ENCODE measurements around the gene CDK16. TPM values are rescaled to one million over a fixed set of nuclear protein-coding genes. Genes with fewer than 3 reads are reported as not detected.
"Not testable (repeated sequence)": the region's sequence is repeated elsewhere in the genome, so short reads cannot be mapped to it uniquely, and the experiment has no call there.

CDK16 gene
- total and polyA plus RNA-seq, 2 donors (not counting 1 experiment from before 2014, with no cell fraction given), result 57.6 to 104 TPM

- H3K79me2 ChIP-seq (ENCODE audit: control insufficient read depth, insufficient read depth, low read length), result no peaks in the 10 kb centered on the region
- H3K27me3 ChIP-seq (ENCODE audit: control insufficient read depth, insufficient read depth, low read length), result no peaks in the 10 kb centered on the region
- peaks cover 2% of the 10 kb centered on the region for H3K36me3 ChIP-seq (ENCODE audit: control insufficient read depth, insufficient read depth, low read length)
- TF ChIP-seq, protein P1, sequence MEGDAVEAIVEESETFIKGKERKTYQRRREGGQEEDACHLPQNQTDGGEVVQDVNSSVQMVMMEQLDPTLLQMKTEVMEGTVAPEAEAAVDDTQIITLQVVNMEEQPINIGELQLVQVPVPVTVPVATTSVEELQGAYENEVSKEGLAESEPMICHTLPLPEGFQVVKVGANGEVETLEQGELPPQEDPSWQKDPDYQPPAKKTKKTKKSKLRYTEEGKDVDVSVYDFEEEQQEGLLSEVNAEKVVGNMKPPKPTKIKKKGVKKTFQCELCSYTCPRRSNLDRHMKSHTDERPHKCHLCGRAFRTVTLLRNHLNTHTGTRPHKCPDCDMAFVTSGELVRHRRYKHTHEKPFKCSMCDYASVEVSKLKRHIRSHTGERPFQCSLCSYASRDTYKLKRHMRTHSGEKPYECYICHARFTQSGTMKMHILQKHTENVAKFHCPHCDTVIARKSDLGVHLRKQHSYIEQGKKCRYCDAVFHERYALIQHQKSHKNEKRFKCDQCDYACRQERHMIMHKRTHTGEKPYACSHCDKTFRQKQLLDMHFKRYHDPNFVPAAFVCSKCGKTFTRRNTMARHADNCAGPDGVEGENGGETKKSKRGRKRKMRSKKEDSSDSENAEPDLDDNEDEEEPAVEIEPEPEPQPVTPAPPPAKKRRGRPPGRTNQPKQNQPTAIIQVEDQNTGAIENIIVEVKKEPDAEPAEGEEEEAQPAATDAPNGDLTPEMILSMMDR (conservative IDR thresholded peaks at IDR 0.05 in 1 of 2, IDR thresholded peaks at IDR 0.05 in 1 of 2; ENCODE audit: low read depth in 1 of 2, low read length in 2 of 2), result no peak
- no peak for TF ChIP-seq EZH2 (IDR thresholded peaks at IDR 0.05; ENCODE audit: low read length, missing control alignments)
- H2AFZ ChIP-seq (ENCODE audit: low read length), result no peak overlapping the region
- DNase-seq (ENCODE audit: low read depth in 2 of 2), result no peak
- H3K9me3 ChIP-seq (ENCODE audit: control insufficient read depth, insufficient read depth, low read depth, low read length), result no peaks in the 10 kb centered on the region
- H3K4me2 ChIP-seq (ENCODE audit: extremely low read depth, insufficient read depth, low read length), result no peak overlapping the region
- no peaks in the 10 kb centered on the region for H3K4me1 ChIP-seq (ENCODE audit: control insufficient read depth, extremely low read depth, insufficient read depth, low read length)
- no peak overlapping the region for H3K27ac ChIP-seq (ENCODE audit: insufficient read depth, low read length)
- H3K4me3 ChIP-seq (replicated peaks in 1 of 4; ENCODE audit: control extremely low read depth in 1 of 4, insufficient read depth in 1 of 4, low read depth in 3 of 4, low read length in 4 of 4), result no peak overlapping the region
- H3K9ac ChIP-seq (ENCODE audit: insufficient read depth, low read length), result no peak overlapping the region
- H4K20me1 ChIP-seq (ENCODE audit: control insufficient read depth, extremely low read depth, insufficient read depth, low read length), result no peaks in the 10 kb centered on the region
These were observed 29.5 kb downstream of the CDK16 start for GRCh38 chrX:47247999-47248320.

DNA sequence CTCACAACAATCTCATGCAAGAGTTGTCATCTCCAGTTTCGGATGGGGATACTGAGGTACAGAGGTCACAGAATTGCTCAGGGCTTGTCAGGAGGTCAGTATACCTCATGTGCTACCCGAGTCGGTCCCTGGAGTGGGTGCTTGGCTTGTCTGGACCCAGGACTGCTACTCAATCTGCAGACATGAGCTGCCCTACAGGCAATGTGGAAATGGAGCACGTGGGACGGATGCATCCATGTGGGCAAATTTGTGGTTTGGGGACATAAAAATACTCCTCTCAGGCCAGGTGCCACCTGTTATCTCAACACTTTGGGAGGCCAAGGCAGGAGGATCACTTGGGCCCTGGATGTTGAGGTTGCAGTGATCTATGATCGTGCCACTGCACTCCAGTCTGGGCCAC, 30.1 kb downstream of the CDK16 start:
- Histone ChIP-seq H4K20me1 (ENCODE audit: control insufficient read depth, extremely low read depth, insufficient read depth, low read length) (no peaks in the 10 kb centered on the region), H3K9ac (ENCODE audit: insufficient read depth, low read length) (no peak overlapping the region), H3K9me3 (ENCODE audit: control insufficient read depth, insufficient read depth, low read depth, low read length) (no peaks in the 10 kb centered on the region), H3K36me3 (ENCODE audit: control insufficient read depth, insufficient read depth, low read length) (peaks cover 2% of the 10 kb centered on the region), H3K4me2 (ENCODE audit: extremely low read depth, insufficient read depth, low read length) (no peak overlapping the region), H3K27me3 (ENCODE audit: control insufficient read depth, insufficient read depth, low read length) (no peaks in the 10 kb centered on the region), H3K4me1 (ENCODE audit: control insufficient read depth, extremely low read depth, insufficient read depth, low read length) (no peaks in the 10 kb centered on the region), H3K79me2 (ENCODE audit: control insufficient read depth, insufficient read depth, low read length) (no peaks in the 10 kb centered on the region), H2AFZ (ENCODE audit: low read length) (no peak overlapping the region), H3K27ac (ENCODE audit: insufficient read depth, low read length) (no peak overlapping the region), H3K4me3 (replicated peaks in 1 of 4; ENCODE audit: control extremely low read depth in 1 of 4, insufficient read depth in 1 of 4, low read depth in 3 of 4, low read length in 4 of 4) (no peak overlapping the region)
- TF ChIP-seq EZH2 (IDR thresholded peaks at IDR 0.05; ENCODE audit: low read length, missing control alignments), result no peak
- TF ChIP-seq, protein P1 (conservative IDR thresholded peaks at IDR 0.05 in 1 of 2, IDR thresholded peaks at IDR 0.05 in 1 of 2; ENCODE audit: low read depth in 1 of 2, low read length in 2 of 2), result no peak
- DNase-seq (ENCODE audit: low read depth in 2 of 2), result no peak

DNA sequence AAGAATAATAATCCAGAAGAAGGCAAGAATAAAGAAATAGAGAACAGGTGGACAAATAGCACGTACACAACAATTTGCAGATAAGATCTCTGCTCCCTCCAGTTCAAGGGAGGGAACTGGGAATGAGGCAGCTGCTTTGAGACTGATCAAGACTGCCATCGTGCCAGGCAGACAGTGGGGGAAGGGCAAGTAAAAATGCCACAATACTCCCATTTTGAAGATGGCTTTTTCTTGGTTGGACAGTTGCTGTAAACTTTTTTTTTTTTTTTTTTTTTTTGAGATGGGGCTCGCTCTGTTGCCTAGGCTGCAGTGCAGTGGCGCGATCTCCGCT, 31.5 kb downstream of the CDK16 start:
- no peaks in the 10 kb centered on the region for H3K9me3 ChIP-seq (ENCODE audit: control insufficient read depth, insufficient read depth, low read depth, low read length)
- no peak for DNase-seq (ENCODE audit: low read depth in 2 of 2)

GRCh38 chrX:47257620-47258019, 39.1 kb downstream of the CDK16 start:
- not testable (repeated sequence) for H3K4me1 ChIP-seq (ENCODE audit: control insufficient read depth, extremely low read depth, insufficient read depth, low read length); H3K27ac ChIP-seq (ENCODE audit: insufficient read depth, low read length); H3K36me3 ChIP-seq (ENCODE audit: control insufficient read depth, insufficient read depth, low read length); H3K9me3 ChIP-seq (ENCODE audit: control insufficient read depth, insufficient read depth, low read depth, low read length); H4K20me1 ChIP-seq (ENCODE audit: control insufficient read depth, extremely low read depth, insufficient read depth, low read length); H3K4me2 ChIP-seq (ENCODE audit: extremely low read depth, insufficient read depth, low read length); H3K27me3 ChIP-seq (ENCODE audit: control insufficient read depth, insufficient read depth, low read length); H3K4me3 ChIP-seq (replicated peaks in 1 of 4; ENCODE audit: control extremely low read depth in 1 of 4, insufficient read depth in 1 of 4, low read depth in 3 of 4, low read length in 4 of 4); H3K79me2 ChIP-seq (ENCODE audit: control insufficient read depth, insufficient read depth, low read length); DNase-seq (ENCODE audit: low read depth in 2 of 2); H3K9ac ChIP-seq (ENCODE audit: insufficient read depth, low read length); H2AFZ ChIP-seq (ENCODE audit: low read length)

More for the DNA sequence above, 31.5 kb downstream of the CDK16 start:
- Histone ChIP-seq H3K79me2 (ENCODE audit: control insufficient read depth, insufficient read depth, low read length) (no peaks in the 10 kb centered on the region), H3K27me3 (ENCODE audit: control insufficient read depth, insufficient read depth, low read length) (no peaks in the 10 kb centered on the region), H4K20me1 (ENCODE audit: control insufficient read depth, extremely low read depth, insufficient read depth, low read length) (no peaks in the 10 kb centered on the region), H3K9ac (ENCODE audit: insufficient read depth, low read length) (no peak overlapping the region), H3K4me1 (ENCODE audit: control insufficient read depth, extremely low read depth, insufficient read depth, low read length) (no peaks in the 10 kb centered on the region), H2AFZ (ENCODE audit: low read length) (no peak overlapping the region), H3K36me3 (ENCODE audit: control insufficient read depth, insufficient read depth, low read length) (no peaks in the 10 kb centered on the region), H3K27ac (ENCODE audit: insufficient read depth, low read length) (no peak overlapping the region), H3K4me2 (ENCODE audit: extremely low read depth, insufficient read depth, low read length) (no peak overlapping the region), H3K4me3 (replicated peaks in 1 of 4; ENCODE audit: control extremely low read depth in 1 of 4, insufficient read depth in 1 of 4, low read depth in 3 of 4, low read length in 4 of 4) (no peak overlapping the region)
- no peak for TF ChIP-seq EZH2 (IDR thresholded peaks at IDR 0.05; ENCODE audit: low read length, missing control alignments)
- TF ChIP-seq, protein P1 (conservative IDR thresholded peaks at IDR 0.05 in 1 of 2, IDR thresholded peaks at IDR 0.05 in 1 of 2; ENCODE audit: low read depth in 1 of 2, low read length in 2 of 2), result no peak
